ENCODE measurements around the gene ARFGEF2. TPM values are rescaled to one million over a fixed set of nuclear protein-coding genes. Genes with fewer than 3 reads are reported as not detected.

Gene ARFGEF2
- total RNA-seq, 1 donor from 2014 or later = 24.7 TPM

- peaks cover 24% of the 10 kb centered on the region for H3K4me1 Mint-ChIP-seq
- H3K27me3 Mint-ChIP-seq (ENCODE audit: low read depth) = peaks cover 2% of the 10 kb centered on the region
- no peaks in the 10 kb centered on the region for H3K36me3 Mint-ChIP-seq
- peak overlapping the region; percentile 82 for H3K4me3 Mint-ChIP-seq
- no peak overlapping the region for H3K27ac Mint-ChIP-seq
- DNase-seq (ENCODE audit: low spot score in 2 of 2, unreplicated experiment in 2 of 2) = no peak
- no peaks in the 10 kb centered on the region for H3K9me3 Mint-ChIP-seq
- TF ChIP-seq CTCF (IDR thresholded peaks at IDR 0.05; ENCODE audit: unreplicated experiment) = no peak
These were observed 2.1 kb upstream of the ARFGEF2 start for GRCh38 chr20:48919336-48919881.

- Mint-ChIP-seq H3K36me3 (no peaks in the 10 kb centered on the region), H3K4me3 (peak overlapping the region; percentile 82)
These were observed 1.5 kb upstream of the ARFGEF2 start for GRCh38 chr20:48919882-48920526.

GRCh38 chr20:48920527-48921167 is 864 bp upstream of the ARFGEF2 start:
- peaks cover 2% of the 10 kb centered on the region for H3K27me3 Mint-ChIP-seq (ENCODE audit: low read depth)
- TF ChIP-seq CTCF (IDR thresholded peaks at IDR 0.05; ENCODE audit: unreplicated experiment) = no peak
- H3K9me3 Mint-ChIP-seq = no peaks in the 10 kb centered on the region
- H3K27ac Mint-ChIP-seq = peak overlapping the region; percentile 89
- no peak for DNase-seq (ENCODE audit: low spot score in 2 of 2, unreplicated experiment in 2 of 2)
- peaks cover 24% of the 10 kb centered on the region for H3K4me1 Mint-ChIP-seq
- H3K4me3 Mint-ChIP-seq = peak overlapping the region; percentile 82
- no peaks in the 10 kb centered on the region for H3K36me3 Mint-ChIP-seq

More at GRCh38 chr20:48919882-48920526, 1.5 kb upstream of the ARFGEF2 start:
- no peak for TF ChIP-seq CTCF (IDR thresholded peaks at IDR 0.05; ENCODE audit: unreplicated experiment)
- DNase-seq (ENCODE audit: low spot score in 2 of 2, unreplicated experiment in 2 of 2) = no peak
- peaks cover 24% of the 10 kb centered on the region for H3K4me1 Mint-ChIP-seq
- H3K9me3 Mint-ChIP-seq = no peaks in the 10 kb centered on the region
- H3K27ac Mint-ChIP-seq = peak overlapping the region; percentile 89
- peaks cover 2% of the 10 kb centered on the region for H3K27me3 Mint-ChIP-seq (ENCODE audit: low read depth)

GRCh38 chr20:48921883-48922820 is 641 bp downstream of the ARFGEF2 start:
- Mint-ChIP-seq H3K9me3 (no peaks in the 10 kb centered on the region), H3K4me3 (peak overlapping the region; percentile 83), H3K36me3 (no peaks in the 10 kb centered on the region), H3K4me1 (peaks cover 24% of the 10 kb centered on the region), H3K27me3 (ENCODE audit: low read depth) (no peaks in the 10 kb centered on the region), H3K27ac (peak overlapping the region; percentile 96)
- DNase-seq (ENCODE audit: low spot score in 2 of 2, unreplicated experiment in 2 of 2) = no peak
- no peak for TF ChIP-seq CTCF (IDR thresholded peaks at IDR 0.05; ENCODE audit: unreplicated experiment)

GRCh38 chr20:48923149-48923718 is 1.7 kb downstream of the ARFGEF2 start:
- no peak for DNase-seq (ENCODE audit: low spot score in 2 of 2, unreplicated experiment in 2 of 2)
- peaks cover 24% of the 10 kb centered on the region for H3K4me1 Mint-ChIP-seq
- no peak for TF ChIP-seq CTCF (IDR thresholded peaks at IDR 0.05; ENCODE audit: unreplicated experiment)
- H3K36me3 Mint-ChIP-seq = peaks cover 1% of the 10 kb centered on the region
- no peaks in the 10 kb centered on the region for H3K27me3 Mint-ChIP-seq (ENCODE audit: low read depth)
- H3K9me3 Mint-ChIP-seq = no peaks in the 10 kb centered on the region
- H3K27ac Mint-ChIP-seq = peak overlapping the region; percentile 90
- peak overlapping the region; percentile 83 for H3K4me3 Mint-ChIP-seq

Measured in mesothelial cell of epicardium (in vitro differentiated cells).